Ovary (tissue), 9 donors: Measurements from ENCODE around the gene LRIG1. TPM values are rescaled to one million over a fixed set of nuclear protein-coding genes. Genes with fewer than 3 reads are reported as not detected.

Experiments used
- DNase-seq, 5 donors: peaks; one replicate each; pipeline ENCODE4 v3.0.0-alpha.2; 2019 to 2020
- H3K27ac ChIP-seq, 2 donors: fragments of 200-600 bp; one replicate each; pipeline versions ENCODE4 v1.5.1 to v1.8.0; 2019 to 2022
- H3K27me3 ChIP-seq: fragments of 200-600 bp; one replicate; pipeline ENCODE4 v1.8.0; 2022
- H3K36me3 ChIP-seq: fragments of 200-600 bp; sonication (generic); one replicate; pipeline ENCODE4 v1.5.1; 2019
- H3K4me1 ChIP-seq: one replicate; pipeline ENCODE4 v1.8.1; 2013; ENCODE audit warnings: mild to moderate bottlenecking, moderate library complexity; ENCODE audit not compliant: insufficient read depth
- H3K4me3 ChIP-seq: fragments of 200-600 bp; sonication (generic); one replicate; pipeline ENCODE4 v1.5.1; 2017
- H3K9me3 ChIP-seq, 2 donors: fragments of 200-600 bp in 1 of 2; sonication (generic) in 1 of 2; one replicate each; pipeline versions ENCODE4 v1.5.1 to v1.8.1; 2013 to 2019; ENCODE audit warnings: mild to moderate bottlenecking in 1 of 2, moderate library complexity in 1 of 2
- EP300 ChIP-seq: sonication (generic); formaldehyde crosslinking; IDR thresholded peaks from one replicate; pipeline ENCODE4 v1.6.1; 2017; ENCODE audit warnings: antibody characterized with exemption
- POLR2A ChIP-seq: fragments of 450-650 bp; IDR thresholded peaks from one replicate; pipeline ENCODE4 v1.6.1; 2017; ENCODE audit warnings: antibody characterized with exemption, mild to moderate bottlenecking, moderate library complexity
- WGBS, 3 donors: extraction: QIAGEN DNeasy Blood & Tissue Kit in 1 of 3; methylation state at CpG; one replicate each; pipeline versions ENCODE4 v1.1.5 to v1.1.7; 2013 to 2017; 5-methylcytosine and 5-hydroxymethylcytosine counted together
- intact Hi-C, 4 donors: fragments of 100-400 bp; cut with DNase I; formaldehyde crosslinking; loops; one replicate each; pipeline versions ENCODE4 v1.11.0 to v1.15.1; 2022 to 2023
- polyA plus RNA-seq, 2 donors: library from polyadenylated mRNA; stranded (reverse); fragments of 200-250 nt in 1 of 2; fragments of 350-450 nt in 1 of 2; fragmentation: Illumina TruSeq in 1 of 2; extraction: RNeasy Lipid Tissue Mini Kit (QIAGEN cat#74804) in 1 of 2; gene quantifications; one replicate each; pipeline ENCODE4 v1.2.3, GENCODE V29; 2013 to 2014
- total RNA-seq, 7 donors: library from RNA; depleted of rRNA in 2 of 7; stranded (reverse); fragments of >200 nt in 2 of 7; fragmentation: NEBNext Ultra II Directional in 3 of 7; extraction: Animal tissue kit (Norgen Biotek cat#: 25700) in 3 of 7; gene quantifications; one replicate each; pipeline versions ENCODE4 v1.1.0 to v1.2.4, GENCODE V29; 2016 to 2023
- TF ChIP-seq, protein P1 (sequence below), 3 donors: fragments of 450-650 bp in 2 of 3; fragments of 200-600 bp in 1 of 3; IDR thresholded peaks; one replicate each; pipeline versions ENCODE4 v1.5.1 to v1.8.0; 2016 to 2022; ENCODE audit warnings: antibody characterized with exemption in 3 of 3, mild to moderate bottlenecking in 1 of 3
- donor health status: DM: no; HTN: no; CAD: no; lungs with moderate emphysema.
- donor health status: DM: no; HTN: no; CAD: no.
- donor health status: Bipolar disorder and iron deficiency.
- donor health status: DM: yes; HTN: yes; CAD: no.
- donor health status: DM: no; HTN: no; CAD: no.
- donor health status: DM: yes; HTN: yes; CAD: no.

LRIG1 gene
- total and polyA plus RNA-seq, 9 donors: 29.1 to 64.8 (median 42.6) TPM

DNA sequence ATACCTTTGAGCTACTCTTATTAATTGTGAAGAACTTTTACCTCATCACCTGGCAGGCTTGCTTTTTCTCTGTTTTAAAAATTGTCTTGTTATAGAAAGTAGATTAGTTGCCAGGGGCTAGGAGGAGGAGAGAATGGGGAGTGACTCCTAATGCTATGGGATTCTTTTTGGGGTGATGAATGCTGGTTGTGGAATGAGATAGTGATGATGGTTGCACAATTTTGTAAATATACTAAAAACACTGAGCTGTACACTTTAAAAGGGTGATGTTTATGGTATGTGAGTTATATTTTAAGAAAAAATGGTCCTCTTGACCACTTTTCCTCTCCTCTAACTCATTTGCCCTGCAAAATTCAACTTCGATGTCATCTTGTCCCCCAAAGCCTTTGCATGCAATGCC is 31.8 kb upstream of the LRIG1 start:
- Histone ChIP-seq H3K4me3 (no peak overlapping the region), H3K27me3 (no peaks in the 10 kb centered on the region), H3K27ac (no peak overlapping the region), H3K36me3 (no peaks in the 10 kb centered on the region), H3K9me3 (no peaks in the 10 kb centered on the region), H3K4me1 (no peaks in the 10 kb centered on the region)
- intact Hi-C loops: no loop called here
- 88 to 92% (median 90%) methylated on average over 1 of the region's 1 CpG for WGBS, 3 donors
- no peak for TF ChIP-seq POLR2A
- TF ChIP-seq, protein P1, sequence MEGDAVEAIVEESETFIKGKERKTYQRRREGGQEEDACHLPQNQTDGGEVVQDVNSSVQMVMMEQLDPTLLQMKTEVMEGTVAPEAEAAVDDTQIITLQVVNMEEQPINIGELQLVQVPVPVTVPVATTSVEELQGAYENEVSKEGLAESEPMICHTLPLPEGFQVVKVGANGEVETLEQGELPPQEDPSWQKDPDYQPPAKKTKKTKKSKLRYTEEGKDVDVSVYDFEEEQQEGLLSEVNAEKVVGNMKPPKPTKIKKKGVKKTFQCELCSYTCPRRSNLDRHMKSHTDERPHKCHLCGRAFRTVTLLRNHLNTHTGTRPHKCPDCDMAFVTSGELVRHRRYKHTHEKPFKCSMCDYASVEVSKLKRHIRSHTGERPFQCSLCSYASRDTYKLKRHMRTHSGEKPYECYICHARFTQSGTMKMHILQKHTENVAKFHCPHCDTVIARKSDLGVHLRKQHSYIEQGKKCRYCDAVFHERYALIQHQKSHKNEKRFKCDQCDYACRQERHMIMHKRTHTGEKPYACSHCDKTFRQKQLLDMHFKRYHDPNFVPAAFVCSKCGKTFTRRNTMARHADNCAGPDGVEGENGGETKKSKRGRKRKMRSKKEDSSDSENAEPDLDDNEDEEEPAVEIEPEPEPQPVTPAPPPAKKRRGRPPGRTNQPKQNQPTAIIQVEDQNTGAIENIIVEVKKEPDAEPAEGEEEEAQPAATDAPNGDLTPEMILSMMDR (IDR thresholded peaks at IDR 0.05): no peak
- TF ChIP-seq EP300: no peak
- no peak for DNase-seq

- Histone ChIP-seq H3K36me3 (no peaks in the 10 kb centered on the region), H3K9me3 (no peaks in the 10 kb centered on the region), H3K27me3 (no peaks in the 10 kb centered on the region), H3K4me1 (no peaks in the 10 kb centered on the region), H3K27ac (no peak overlapping the region), H3K4me3 (no peak overlapping the region)
- no peak for DNase-seq
- WGBS, 3 donors: 76 to 89% (median 76%) methylated on average over 1 of the region's 1 CpG
- TF ChIP-seq, protein P1 (IDR thresholded peaks at IDR 0.05): no peak
- TF ChIP-seq EP300 (no peak), POLR2A (no peak)
- intact Hi-C loops: no loop called here
Measured at GRCh38 chr3:66532160-66532587, 31.4 kb upstream of the LRIG1 start.

DNA sequence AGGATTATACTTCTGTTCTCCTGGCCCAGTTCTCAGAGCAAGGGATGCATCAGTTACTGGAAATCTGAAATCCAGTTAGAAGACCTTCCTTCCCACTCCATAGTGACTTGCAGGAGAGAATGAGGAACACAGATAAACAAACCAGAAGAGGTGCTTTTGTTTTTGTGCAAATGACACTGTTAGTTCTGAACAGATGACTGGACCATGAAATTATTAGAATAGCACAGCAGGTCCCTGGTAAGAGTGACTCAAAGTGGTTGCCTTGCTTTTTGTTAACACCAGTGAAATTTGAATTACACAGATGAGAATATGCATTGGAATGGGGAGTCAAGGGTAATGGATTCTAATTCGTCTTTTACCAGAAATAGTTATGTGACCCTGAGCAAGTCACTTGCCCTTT is 30.4 kb upstream of the LRIG1 start:
- TF ChIP-seq EP300 (no peak), POLR2A (no peak)
- TF ChIP-seq, protein P1 (IDR thresholded peaks at IDR 0.05): no peak
- intact Hi-C loops: no loop called here
- Histone ChIP-seq H3K27ac (no peak overlapping the region), H3K4me3 (no peak overlapping the region), H3K9me3 (no peaks in the 10 kb centered on the region), H3K27me3 (no peaks in the 10 kb centered on the region), H3K4me1 (no peaks in the 10 kb centered on the region), H3K36me3 (no peaks in the 10 kb centered on the region)
- DNase-seq: no peak
- 91 to 97% (median 94%) methylated on average over 1 of the region's 1 CpG for WGBS, 3 donors

DNA sequence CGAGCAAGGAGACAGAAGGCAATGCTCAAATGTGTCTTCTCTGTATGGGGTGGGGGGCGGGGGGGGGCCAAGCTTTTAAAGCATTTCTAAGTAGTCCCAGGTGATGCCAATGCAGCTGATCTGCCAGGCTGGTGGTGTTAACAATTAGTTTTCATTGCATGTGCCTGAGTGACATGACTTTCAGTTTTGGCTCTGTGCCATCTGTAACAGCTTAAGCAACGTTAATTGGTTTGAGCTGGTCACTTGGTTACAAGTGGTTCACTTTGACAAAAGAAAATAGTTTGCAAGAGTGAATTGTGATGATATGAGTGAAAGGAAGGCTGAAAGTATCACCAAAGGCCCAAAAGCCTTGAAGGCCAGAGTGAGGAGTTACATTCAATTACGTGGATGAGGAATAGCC is 26.4 kb upstream of the LRIG1 start:
- 69 to 74% (median 73%) methylated on average over 4 of the region's 4 CpGs for WGBS, 3 donors
- intact Hi-C loops: no loop called here
- DNase-seq: no peak
- no peak overlapping the region for H3K4me3 ChIP-seq
- H3K27me3 ChIP-seq: no peaks in the 10 kb centered on the region
- no peaks in the 10 kb centered on the region for H3K36me3 ChIP-seq
- H3K4me1 ChIP-seq: no peaks in the 10 kb centered on the region
- TF ChIP-seq EP300: no peak
- TF ChIP-seq, protein P1 (IDR thresholded peaks at IDR 0.05): no peak
- no peak for TF ChIP-seq POLR2A
- H3K27ac ChIP-seq: no peak overlapping the region
- no peaks in the 10 kb centered on the region for H3K9me3 ChIP-seq

- WGBS, 3 donors: 85 to 93% (median 87%) methylated on average over 3 of the region's 3 CpGs
- no peak overlapping the region for H3K27ac ChIP-seq
Measured at GRCh38 chr3:66525771-66526170, 24.9 kb upstream of the LRIG1 start.

More at GRCh38 chr3:66525771-66526170, 24.9 kb upstream of the LRIG1 start:
- Histone ChIP-seq H3K27me3 (no peaks in the 10 kb centered on the region), H3K4me3 (no peak overlapping the region), H3K4me1 (no peaks in the 10 kb centered on the region), H3K36me3 (no peaks in the 10 kb centered on the region), H3K9me3 (no peaks in the 10 kb centered on the region)
- TF ChIP-seq POLR2A: no peak
- TF ChIP-seq, protein P1 (IDR thresholded peaks at IDR 0.05): no peak
- no peak for TF ChIP-seq EP300
- no peak for DNase-seq
- intact Hi-C loops: no loop called here
